WTC11 (cell line): ENCODE data around the gene PLXNC1. TPM values are rescaled to one million over a fixed set of nuclear protein-coding genes. Genes with fewer than 3 reads are reported as not detected.

Experiments
- ATAC-seq: fragments of 200-7000 bp; cut with Tn5 transposase; 2 replicates; pipeline ENCODE4 v1.10.0; 2021; ENCODE audit warnings: mild to moderate bottlenecking, moderate library complexity
- CTCF ChIA-PET: fragments of 300-600 bp; sonication (Branson Sonifier 250); formaldehyde crosslinking; loops from one replicate; lab custom pipeline; 2021; ENCODE audit warnings: antibody characterized with exemption; lab: Charles Lee
- POLR2A ChIA-PET: fragments of 350-600 bp; sonication (Branson Sonifier 250); formaldehyde crosslinking; loops from one replicate; lab custom pipeline; 2021; ENCODE audit warnings: antibody characterized with exemption; lab: Charles Lee
- DNase-seq: peaks from one replicate; pipeline ENCODE4 v3.0.0; 2021; ENCODE audit warnings: low spot score
- H3K27ac Mint-ChIP-seq: 2 replicates; pipeline ENCODE4 v1.8.0; 2021; ENCODE audit warnings: mixed read lengths
- H3K27me3 Mint-ChIP-seq: 2 replicates; pipeline ENCODE4 v1.8.0; 2021; ENCODE audit warnings: low read depth, mild to moderate bottlenecking, moderate library complexity, mixed read lengths
- H3K36me3 Mint-ChIP-seq: 2 replicates; pipeline ENCODE4 v1.8.0; 2021; ENCODE audit warnings: mixed read lengths
- H3K4me1 Mint-ChIP-seq: 2 replicates; pipeline ENCODE4 v1.8.0; 2022; ENCODE audit warnings: mixed read lengths
- H3K4me3 Mint-ChIP-seq: 2 replicates; pipeline ENCODE4 v1.8.0; 2021; ENCODE audit warnings: mild to moderate bottlenecking, moderate library complexity, mixed read lengths
- H3K9me3 Mint-ChIP-seq: 2 replicates; pipeline ENCODE4 v1.8.0; 2021; ENCODE audit warnings: mixed read lengths
- EMX1 ChIP-seq: fragments of 250-450 bp; sonication (Bioruptor Pico); IDR thresholded peaks from 2 replicates; pipeline ENCODE4 v1.8.0; 2021; ENCODE audit warnings: mild to moderate bottlenecking
- FOXJ3 ChIP-seq: sonication (generic); formaldehyde crosslinking; IDR thresholded peaks from 2 replicates; pipeline ENCODE4 v1.9.0; 2021; ENCODE audit warnings: missing genetic modification reagents, mild to moderate bottlenecking, borderline replicate concordance
- FOXK1 ChIP-seq: sonication (generic); formaldehyde crosslinking; IDR thresholded peaks from 2 replicates; pipeline ENCODE4 v1.8.0; 2022; ENCODE audit warnings: mild to moderate bottlenecking, moderate library complexity, missing genetic modification reagents
- FOXP1 ChIP-seq: sonication (generic); formaldehyde crosslinking; IDR thresholded peaks from 2 replicates; pipeline ENCODE4 v1.8.0; 2022; ENCODE audit warnings: missing genetic modification reagents, mild to moderate bottlenecking, moderate library complexity, borderline replicate concordance
- GABPB1 ChIP-seq: sonication (generic); formaldehyde crosslinking; IDR thresholded peaks from 2 replicates; pipeline ENCODE4 v1.8.1; 2023; ENCODE audit warnings: mild to moderate bottlenecking, missing genetic modification reagents
- IRF2 ChIP-seq: sonication (generic); formaldehyde crosslinking; IDR thresholded peaks from 2 replicates; pipeline ENCODE4 v1.8.0; 2022; ENCODE audit warnings: low read depth, missing genetic modification reagents, borderline replicate concordance
- JUN ChIP-seq: sonication (generic); formaldehyde crosslinking; IDR thresholded peaks from 2 replicates; pipeline ENCODE4 v1.8.0; 2023; ENCODE audit warnings: mild to moderate bottlenecking, missing genetic modification reagents
- NFYB ChIP-seq: sonication (generic); formaldehyde crosslinking; conservative IDR thresholded peaks from 2 replicates; pipeline ENCODE4 v1.8.0; 2022; ENCODE audit warnings: low read depth, missing genetic modification reagents
- NR1H2 ChIP-seq: sonication (generic); formaldehyde crosslinking; IDR thresholded peaks from 2 replicates; pipeline ENCODE4 v1.9.0; 2021; ENCODE audit warnings: mild to moderate bottlenecking, moderate library complexity, missing genetic modification reagents
- SP1 ChIP-seq: sonication (generic); formaldehyde crosslinking; conservative IDR thresholded peaks from 2 replicates; pipeline ENCODE4 v1.8.1; 2022; ENCODE audit warnings: missing genetic modification reagents
- TEAD1 ChIP-seq: sonication (generic); formaldehyde crosslinking; IDR thresholded peaks from 2 replicates; pipeline ENCODE4 v1.8.0; 2022; ENCODE audit warnings: mild to moderate bottlenecking, missing genetic modification reagents
- TP53 ChIP-seq: sonication (generic); formaldehyde crosslinking; IDR thresholded peaks from 2 replicates; pipeline ENCODE4 v1.8.1; 2023; ENCODE audit warnings: mild to moderate bottlenecking, missing genetic modification reagents
- ZBTB21 ChIP-seq: sonication (generic); formaldehyde crosslinking; IDR thresholded peaks from 2 replicates; pipeline ENCODE4 v1.8.1; 2023; ENCODE audit warnings: mild to moderate bottlenecking, missing genetic modification reagents, borderline replicate concordance
- ZNF219 ChIP-seq: sonication (generic); formaldehyde crosslinking; IDR thresholded peaks from 2 replicates; pipeline ENCODE4 v1.8.0; 2023; ENCODE audit warnings: missing genetic modification reagents, mild to moderate bottlenecking, borderline replicate concordance
- ZNF416 ChIP-seq: fragments of 250-450 bp; sonication (Bioruptor Pico); IDR thresholded peaks from 2 replicates; pipeline ENCODE4 v1.9.0; 2021; ENCODE audit warnings: mild to moderate bottlenecking, inconsistent platforms
- total RNA-seq: library from RNA; stranded (reverse); gene quantifications from 3 replicates; pipeline ENCODE4 v1.2.3, GENCODE V29; 2021
- TF ChIP-seq, protein P1 (sequence below): sonication (generic); formaldehyde crosslinking; IDR thresholded peaks from 2 replicates; pipeline ENCODE4 v1.8.0; 2023; ENCODE audit warnings: missing genetic modification reagents
- TF ChIP-seq, protein P2 (sequence below): fragments of 250-450 bp; sonication (Bioruptor Pico); IDR thresholded peaks from 2 replicates; pipeline ENCODE4 v1.8.0; 2021; ENCODE audit warnings: mild to moderate bottlenecking
- TF ChIP-seq, protein P3 (sequence below): sonication (generic); formaldehyde crosslinking; IDR thresholded peaks from 2 replicates; pipeline ENCODE4 v1.8.0; 2022; ENCODE audit warnings: missing genetic modification reagents
- TF ChIP-seq, protein P4 (sequence below): sonication (generic); formaldehyde crosslinking; IDR thresholded peaks from 2 replicates; pipeline ENCODE4 v1.8.0; 2023; ENCODE audit warnings: mild to moderate bottlenecking, missing genetic modification reagents
- TF ChIP-seq, protein P5 (sequence below): sonication (generic); formaldehyde crosslinking; conservative IDR thresholded peaks from 2 replicates; pipeline ENCODE4 v1.8.1; 2022; ENCODE audit warnings: mild to moderate bottlenecking, missing genetic modification reagents
- TF ChIP-seq, protein P6 (sequence below): sonication (generic); formaldehyde crosslinking; IDR thresholded peaks from 2 replicates; pipeline ENCODE4 v1.8.0; 2022; ENCODE audit warnings: mild to moderate bottlenecking, missing genetic modification reagents

The PLXNC1 gene
- total RNA-seq, 1 experiment from 2014 or later: 3.1 TPM

DNA sequence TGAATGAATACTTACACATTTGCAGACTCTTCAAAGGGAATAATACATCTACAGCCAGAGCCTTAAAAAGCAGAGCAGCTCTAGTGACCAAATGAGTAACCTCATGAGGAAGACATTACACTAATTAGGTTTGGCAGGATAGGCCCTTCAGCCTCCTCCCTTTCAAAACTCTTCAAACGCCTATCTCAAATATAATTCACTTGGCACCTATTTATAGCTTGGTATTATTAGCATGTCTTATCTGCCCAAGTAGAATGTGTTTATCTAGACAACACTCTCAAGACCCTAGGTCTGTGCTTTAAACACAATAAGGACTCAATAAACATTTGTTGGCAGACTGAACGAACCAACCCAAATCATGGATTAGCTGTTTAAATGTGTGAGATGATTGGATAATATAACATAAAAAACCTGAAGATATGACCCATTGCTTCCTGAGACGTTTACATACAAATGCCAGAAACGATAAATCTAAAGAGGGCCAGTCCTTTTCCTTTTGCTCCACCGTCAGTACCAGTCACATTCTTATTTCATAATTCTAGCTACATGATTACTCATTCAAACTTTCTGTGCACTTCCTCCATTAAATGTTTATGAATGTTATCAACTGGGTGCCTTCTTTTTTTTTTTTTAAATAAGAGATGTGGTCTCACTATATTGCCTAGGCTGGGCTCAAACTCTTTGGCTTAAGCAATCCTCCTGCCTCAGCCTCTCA, 188.0 kb downstream of the PLXNC1 start:
- H3K36me3 Mint-ChIP-seq: peaks cover 5% of the 10 kb centered on the region
- TF ChIP-seq, protein P1, sequence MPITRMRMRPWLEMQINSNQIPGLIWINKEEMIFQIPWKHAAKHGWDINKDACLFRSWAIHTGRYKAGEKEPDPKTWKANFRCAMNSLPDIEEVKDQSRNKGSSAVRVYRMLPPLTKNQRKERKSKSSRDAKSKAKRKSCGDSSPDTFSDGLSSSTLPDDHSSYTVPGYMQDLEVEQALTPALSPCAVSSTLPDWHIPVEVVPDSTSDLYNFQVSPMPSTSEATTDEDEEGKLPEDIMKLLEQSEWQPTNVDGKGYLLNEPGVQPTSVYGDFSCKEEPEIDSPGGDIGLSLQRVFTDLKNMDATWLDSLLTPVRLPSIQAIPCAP (CRISPR knock-in tag): no peak
- TF ChIP-seq, protein P2, sequence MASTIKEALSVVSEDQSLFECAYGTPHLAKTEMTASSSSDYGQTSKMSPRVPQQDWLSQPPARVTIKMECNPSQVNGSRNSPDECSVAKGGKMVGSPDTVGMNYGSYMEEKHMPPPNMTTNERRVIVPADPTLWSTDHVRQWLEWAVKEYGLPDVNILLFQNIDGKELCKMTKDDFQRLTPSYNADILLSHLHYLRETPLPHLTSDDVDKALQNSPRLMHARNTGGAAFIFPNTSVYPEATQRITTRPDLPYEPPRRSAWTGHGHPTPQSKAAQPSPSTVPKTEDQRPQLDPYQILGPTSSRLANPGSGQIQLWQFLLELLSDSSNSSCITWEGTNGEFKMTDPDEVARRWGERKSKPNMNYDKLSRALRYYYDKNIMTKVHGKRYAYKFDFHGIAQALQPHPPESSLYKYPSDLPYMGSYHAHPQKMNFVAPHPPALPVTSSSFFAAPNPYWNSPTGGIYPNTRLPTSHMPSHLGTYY (CRISPR knock-in tag): no peak
- TF ChIP-seq, protein P3, sequence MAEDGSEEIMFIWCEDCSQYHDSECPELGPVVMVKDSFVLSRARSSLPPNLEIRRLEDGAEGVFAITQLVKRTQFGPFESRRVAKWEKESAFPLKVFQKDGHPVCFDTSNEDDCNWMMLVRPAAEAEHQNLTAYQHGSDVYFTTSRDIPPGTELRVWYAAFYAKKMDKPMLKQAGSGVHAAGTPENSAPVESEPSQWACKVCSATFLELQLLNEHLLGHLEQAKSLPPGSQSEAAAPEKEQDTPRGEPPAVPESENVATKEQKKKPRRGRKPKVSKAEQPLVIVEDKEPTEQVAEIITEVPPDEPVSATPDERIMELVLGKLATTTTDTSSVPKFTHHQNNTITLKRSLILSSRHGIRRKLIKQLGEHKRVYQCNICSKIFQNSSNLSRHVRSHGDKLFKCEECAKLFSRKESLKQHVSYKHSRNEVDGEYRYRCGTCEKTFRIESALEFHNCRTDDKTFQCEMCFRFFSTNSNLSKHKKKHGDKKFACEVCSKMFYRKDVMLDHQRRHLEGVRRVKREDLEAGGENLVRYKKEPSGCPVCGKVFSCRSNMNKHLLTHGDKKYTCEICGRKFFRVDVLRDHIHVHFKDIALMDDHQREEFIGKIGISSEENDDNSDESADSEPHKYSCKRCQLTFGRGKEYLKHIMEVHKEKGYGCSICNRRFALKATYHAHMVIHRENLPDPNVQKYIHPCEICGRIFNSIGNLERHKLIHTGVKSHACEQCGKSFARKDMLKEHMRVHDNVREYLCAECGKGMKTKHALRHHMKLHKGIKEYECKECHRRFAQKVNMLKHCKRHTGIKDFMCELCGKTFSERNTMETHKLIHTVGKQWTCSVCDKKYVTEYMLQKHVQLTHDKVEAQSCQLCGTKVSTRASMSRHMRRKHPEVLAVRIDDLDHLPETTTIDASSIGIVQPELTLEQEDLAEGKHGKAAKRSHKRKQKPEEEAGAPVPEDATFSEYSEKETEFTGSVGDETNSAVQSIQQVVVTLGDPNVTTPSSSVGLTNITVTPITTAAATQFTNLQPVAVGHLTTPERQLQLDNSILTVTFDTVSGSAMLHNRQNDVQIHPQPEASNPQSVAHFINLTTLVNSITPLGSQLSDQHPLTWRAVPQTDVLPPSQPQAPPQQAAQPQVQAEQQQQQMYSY (CRISPR knock-in tag): no peak
- TF ChIP-seq ZNF219 (no peak), FOXK1 (no peak), EMX1 (no peak), IRF2 (CRISPR knock-in tag) (no peak)
- CTCF ChIA-PET: no interaction called here
- H3K27me3 Mint-ChIP-seq: no peaks in the 10 kb centered on the region
- no peak overlapping the region for H3K4me3 Mint-ChIP-seq
- POLR2A ChIA-PET: no interaction called here
- H3K9me3 Mint-ChIP-seq: no peaks in the 10 kb centered on the region
- peaks cover 11% of the 10 kb centered on the region for H3K4me1 Mint-ChIP-seq
- no peak for ATAC-seq
- no peak for DNase-seq
- H3K27ac Mint-ChIP-seq: no peak overlapping the region

DNA sequence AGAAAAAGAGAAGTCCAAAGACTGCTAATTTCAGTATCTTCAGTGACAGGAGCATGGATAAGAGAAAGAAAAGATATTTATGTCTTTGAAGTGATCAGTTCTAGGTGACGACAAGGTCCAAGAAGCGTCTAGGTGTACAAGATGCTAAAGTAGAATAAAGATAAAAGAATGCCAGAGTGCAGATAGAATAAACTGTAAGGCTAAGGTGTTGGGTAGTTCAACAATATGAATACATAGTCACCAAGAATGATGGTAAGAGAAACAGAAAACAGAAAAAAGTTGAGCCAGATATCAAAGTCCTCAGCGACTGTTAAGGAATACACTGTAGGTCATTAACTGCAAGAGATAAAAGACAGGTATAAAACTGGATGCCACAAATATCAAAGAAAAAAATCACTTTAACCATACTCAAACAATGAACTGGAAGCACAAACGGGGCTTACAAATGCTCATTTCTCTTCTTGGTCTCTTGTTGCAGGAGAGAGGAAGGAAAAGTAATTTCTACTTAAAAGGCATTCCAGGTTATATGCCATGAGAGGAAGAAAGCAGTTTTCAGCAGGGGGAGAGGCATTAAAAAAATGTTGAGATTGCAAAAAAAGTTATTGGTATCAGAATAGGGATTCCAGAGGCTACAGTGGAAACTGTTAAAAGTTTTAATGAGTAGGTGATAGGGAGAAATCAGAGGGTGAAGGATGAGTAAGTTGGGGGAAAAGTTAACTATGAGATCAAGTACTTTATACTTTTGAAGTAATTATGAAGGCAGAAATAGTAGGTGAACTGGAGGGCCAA, 189.8 kb downstream of the PLXNC1 start:
- no peaks in the 10 kb centered on the region for H3K9me3 Mint-ChIP-seq
- CTCF ChIA-PET: interaction anchor here (0.7 kb wide), 1 partner anchor 34 kb away, joined by 3 read pairs; no protein-coding TSS in a partner anchor
- peaks cover 11% of the 10 kb centered on the region for H3K4me1 Mint-ChIP-seq
- TF ChIP-seq ZNF416 (CRISPR knock-in tag) (no peak), NR1H2 (CRISPR knock-in tag) (no peak), GABPB1 (CRISPR knock-in tag) (no peak)
- TF ChIP-seq, protein P4, sequence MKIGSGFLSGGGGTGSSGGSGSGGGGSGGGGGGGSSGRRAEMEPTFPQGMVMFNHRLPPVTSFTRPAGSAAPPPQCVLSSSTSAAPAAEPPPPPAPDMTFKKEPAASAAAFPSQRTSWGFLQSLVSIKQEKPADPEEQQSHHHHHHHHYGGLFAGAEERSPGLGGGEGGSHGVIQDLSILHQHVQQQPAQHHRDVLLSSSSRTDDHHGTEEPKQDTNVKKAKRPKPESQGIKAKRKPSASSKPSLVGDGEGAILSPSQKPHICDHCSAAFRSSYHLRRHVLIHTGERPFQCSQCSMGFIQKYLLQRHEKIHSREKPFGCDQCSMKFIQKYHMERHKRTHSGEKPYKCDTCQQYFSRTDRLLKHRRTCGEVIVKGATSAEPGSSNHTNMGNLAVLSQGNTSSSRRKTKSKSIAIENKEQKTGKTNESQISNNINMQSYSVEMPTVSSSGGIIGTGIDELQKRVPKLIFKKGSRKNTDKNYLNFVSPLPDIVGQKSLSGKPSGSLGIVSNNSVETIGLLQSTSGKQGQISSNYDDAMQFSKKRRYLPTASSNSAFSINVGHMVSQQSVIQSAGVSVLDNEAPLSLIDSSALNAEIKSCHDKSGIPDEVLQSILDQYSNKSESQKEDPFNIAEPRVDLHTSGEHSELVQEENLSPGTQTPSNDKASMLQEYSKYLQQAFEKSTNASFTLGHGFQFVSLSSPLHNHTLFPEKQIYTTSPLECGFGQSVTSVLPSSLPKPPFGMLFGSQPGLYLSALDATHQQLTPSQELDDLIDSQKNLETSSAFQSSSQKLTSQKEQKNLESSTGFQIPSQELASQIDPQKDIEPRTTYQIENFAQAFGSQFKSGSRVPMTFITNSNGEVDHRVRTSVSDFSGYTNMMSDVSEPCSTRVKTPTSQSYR (CRISPR knock-in tag): no peak
- DNase-seq (no peak), ATAC-seq (no peak)
- no peaks in the 10 kb centered on the region; the same call in 1 of the 2 replicates for H3K36me3 Mint-ChIP-seq
- H3K27me3 Mint-ChIP-seq: no peaks in the 10 kb centered on the region
- H3K27ac Mint-ChIP-seq: no peak overlapping the region
- no peak overlapping the region for H3K4me3 Mint-ChIP-seq
- POLR2A ChIA-PET: no interaction called here

DNA sequence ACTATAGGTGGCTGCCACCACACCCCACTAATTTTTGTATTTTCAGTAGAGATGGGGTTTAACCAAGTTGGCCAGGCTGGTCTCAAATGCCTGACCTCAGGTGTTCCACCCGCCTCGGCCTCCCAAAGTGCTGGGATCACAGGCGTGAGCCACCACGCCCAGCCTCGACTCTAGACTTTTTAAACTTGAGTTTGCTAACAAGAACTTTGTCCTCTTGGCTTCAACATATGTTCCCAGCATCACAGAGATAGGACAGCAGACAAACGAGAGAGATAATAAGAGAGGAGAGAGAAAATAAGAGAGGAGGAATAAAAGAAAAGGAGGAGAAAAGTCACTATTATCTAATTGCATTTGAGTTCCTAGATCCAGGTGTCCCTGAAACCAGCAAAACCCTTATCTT, 192.2 kb downstream of the PLXNC1 start:
- ChIA-PET POLR2A (no interaction called here), CTCF (no interaction called here)
- Mint-ChIP-seq H3K9me3 (no peaks in the 10 kb centered on the region), H3K4me1 (no peaks in the 10 kb centered on the region), H3K36me3 (peaks cover 5% of the 10 kb centered on the region; the same call in 1 of the 2 replicates), H3K4me3 (no peak overlapping the region), H3K27ac (no peak overlapping the region; the same call in 1 of the 2 replicates), H3K27me3 (no peaks in the 10 kb centered on the region)
- no peak for ATAC-seq
- TF ChIP-seq FOXP1 (CRISPR knock-in tag) (no peak), NFYB (CRISPR knock-in tag) (no peak), SP1 (no peak), TP53 (CRISPR knock-in tag) (no peak), ZBTB21 (CRISPR knock-in tag) (no peak), TEAD1 (CRISPR knock-in tag) (no peak), JUN (CRISPR knock-in tag) (no peak), FOXJ3 (CRISPR knock-in tag) (no peak)
- TF ChIP-seq, protein P5, sequence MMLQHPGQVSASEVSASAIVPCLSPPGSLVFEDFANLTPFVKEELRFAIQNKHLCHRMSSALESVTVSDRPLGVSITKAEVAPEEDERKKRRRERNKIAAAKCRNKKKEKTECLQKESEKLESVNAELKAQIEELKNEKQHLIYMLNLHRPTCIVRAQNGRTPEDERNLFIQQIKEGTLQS: no peak
- TF ChIP-seq, protein P6, sequence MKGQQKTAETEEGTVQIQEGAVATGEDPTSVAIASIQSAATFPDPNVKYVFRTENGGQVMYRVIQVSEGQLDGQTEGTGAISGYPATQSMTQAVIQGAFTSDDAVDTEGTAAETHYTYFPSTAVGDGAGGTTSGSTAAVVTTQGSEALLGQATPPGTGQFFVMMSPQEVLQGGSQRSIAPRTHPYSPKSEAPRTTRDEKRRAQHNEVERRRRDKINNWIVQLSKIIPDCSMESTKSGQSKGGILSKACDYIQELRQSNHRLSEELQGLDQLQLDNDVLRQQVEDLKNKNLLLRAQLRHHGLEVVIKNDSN: no peak
- DNase-seq: no peak
